CD4-positive, alpha-beta T cell treated with Interleukin-15 for 1 hour (primary cell): Measurements from ENCODE around the gene APLP1.
"Not testable (repeated sequence)": the region's sequence is repeated elsewhere in the genome, so short reads cannot be mapped to it uniquely, and the experiment has no call there.

Source experiments
- DNase-seq: peaks from one replicate; pipeline ENCODE4 v3.0.0-alpha.2; 2020

Gene APLP1

GRCh38 chr19:35885225-35885738 lies 16.9 kb downstream of the APLP1 start:
- DNase-seq, result peak; percentile 24

- DNase-seq, result peak; percentile 26
Observed at GRCh38 chr19:35885904-35886303, 17.5 kb downstream of the APLP1 start.

GRCh38 chr19:35887197-35887596 lies 18.8 kb downstream of the APLP1 start:
- no peak for DNase-seq

GRCh38 chr19:35888398-35888797 lies 20.0 kb downstream of the APLP1 start:
- no peak for DNase-seq

GRCh38 chr19:35889370-35890112 lies 21.2 kb downstream of the APLP1 start:
- peak; percentile 19 for DNase-seq

GRCh38 chr19:35890113-35890650 lies 21.8 kb downstream of the APLP1 start:
- peak; percentile 20 for DNase-seq

GRCh38 chr19:35891819-35892218 lies 23.4 kb downstream of the APLP1 start:
- DNase-seq, result not testable (repeated sequence)

GRCh38 chr19:35894342-35894741 lies 26.0 kb downstream of the APLP1 start:
- DNase-seq, result no peak

- no peak for DNase-seq
Observed at GRCh38 chr19:35895911-35896642, 27.7 kb downstream of the APLP1 start.

GRCh38 chr19:35896643-35897040 lies 28.3 kb downstream of the APLP1 start:
- DNase-seq, result no peak

GRCh38 chr19:35897706-35898451 lies 29.5 kb downstream of the APLP1 start:
- no peak for DNase-seq

- no peak for DNase-seq
Observed at GRCh38 chr19:35898499-35898809, 30.1 kb downstream of the APLP1 start.

GRCh38 chr19:35899547-35900214 lies 31.3 kb downstream of the APLP1 start:
- peak; percentile 92 for DNase-seq

- DNase-seq, result no peak
Observed at GRCh38 chr19:35901055-35901644, 32.8 kb downstream of the APLP1 start.

- DNase-seq, result peak; percentile 71
Observed at GRCh38 chr19:35901854-35902661, 33.7 kb downstream of the APLP1 start, which contains the start of gene HCST. HCST (plus strand) TSS chr19:35902529; CDS start chr19:35902594, 65 bp downstream.

GRCh38 chr19:35902870-35903475 lies 34.6 kb downstream of the APLP1 start:
- no peak for DNase-seq

GRCh38 chr19:35903550-35904179 lies 35.3 kb downstream of the APLP1 start:
- DNase-seq, result peak; percentile 96

GRCh38 chr19:35904311-35905068 lies 36.1 kb downstream of the APLP1 start:
- DNase-seq, result peak; percentile 36

GRCh38 chr19:35905178-35905727 lies 36.9 kb downstream of the APLP1 start:
- DNase-seq, result no peak
